GM12878 (cell line): Measurements from ENCODE around the gene CDSN. TPM values are rescaled to one million over a fixed set of nuclear protein-coding genes. Genes with fewer than 3 reads are reported as not detected.
A peak's percentile ranks its signal among the peaks of the same experiment; 100 is the strongest.

Source experiments
- ATAC-seq: fragments of 200-7000 bp; cut with Tn5 transposase; 3 replicates; pipeline ENCODE4 v1.9.1; 2020; ENCODE audit warnings: mild to moderate bottlenecking, moderate library complexity
- BruUV-seq: library from RNA; stranded (reverse); fragments of 400-500 nt; replicated peaks from 2 replicates; lab custom pipeline; 2021; lab: Mats Ljungman, UMichigan
- CTCF ChIA-PET: fragments of 300-600 bp; sonication (Branson Sonifier 250); formaldehyde crosslinking; extraction: SDS; loops from one replicate; lab custom pipeline; 2021; ENCODE audit warnings: inconsistent platforms; lab: Yijun Ruan, JAX
- POLR2A ChIA-PET: fragments of 350-600 bp; formaldehyde crosslinking; extraction: SDS; loops from one replicate; lab custom pipeline; 2021; ENCODE audit warnings: inconsistent platforms; lab: Charles Lee
- RAD21 ChIA-PET: fragments of 300-600 bp; sonication (Branson Sonifier 250); formaldehyde crosslinking; loops from one replicate; lab custom pipeline; 2023; ENCODE audit warnings: antibody characterized with exemption; ENCODE audit not compliant: unreplicated experiment; lab: Charles Lee
- SMC1A ChIA-PET: fragments of 300-600 bp; sonication (Branson Sonifier 250); formaldehyde crosslinking; loops from one replicate; lab custom pipeline; 2023; ENCODE audit not compliant: unreplicated experiment, uncharacterized antibody; lab: Charles Lee
- DNase-seq: peaks from one replicate; pipeline ENCODE4 v3.0.0-alpha.2; 2011; ENCODE audit warnings: low read depth, low spot score
- FAIRE-seq: peaks from 3 replicates; lab custom pipeline; 2011; peaks lifted over from hg19 to GRCh38; lab: Jason Lieb, UNC
- H2AFZ ChIP-seq: 2 replicates; pipeline ENCODE4 v1.6.0; 2011; ENCODE audit warnings: low read depth, low read length, control low read depth; ENCODE audit not compliant: control insufficient read depth
- H3K27ac ChIP-seq: 2 replicates; pipeline ENCODE4 v1.5.1; 2011; ENCODE audit warnings: control low read depth; ENCODE audit not compliant: control insufficient read depth, insufficient read depth
- H3K27me3 ChIP-seq, 2 experiments: replicated peaks in 1 of 2; 2 replicates each; pipeline versions ENCODE4 v1.6.0 to v1.6.1; 2011; ENCODE audit warnings: low read length in 1 of 2; ENCODE audit not compliant: control insufficient read depth in 2 of 2, insufficient read depth in 2 of 2
- H3K36me3 ChIP-seq, 2 experiments: 2 replicates each; pipeline ENCODE4 v1.5.1; 2011; ENCODE audit warnings: low read length in 1 of 2; ENCODE audit not compliant: control insufficient read depth in 2 of 2, insufficient read depth in 2 of 2
- H3K4me1 ChIP-seq: 2 replicates; pipeline ENCODE4 v1.6.1; 2011; ENCODE audit warnings: mild to moderate bottlenecking, low read length, moderate library complexity, mixed read lengths; ENCODE audit not compliant: control insufficient read depth, insufficient read depth
- H3K4me2 ChIP-seq: 2 replicates; pipeline ENCODE4 v1.6.0; 2011; ENCODE audit warnings: control low read depth; ENCODE audit not compliant: control insufficient read depth, insufficient read depth
- H3K4me3 ChIP-seq: fragments of 200-600 bp; sonication (generic); 2 replicates; pipeline ENCODE4 v1.5.1; 2016
- H3K79me2 ChIP-seq: 2 replicates; pipeline ENCODE4 v1.6.0; 2011; ENCODE audit warnings: low read length; ENCODE audit not compliant: control insufficient read depth, insufficient read depth
- H3K9ac ChIP-seq: 2 replicates; pipeline ENCODE4 v1.8.0; 2011; ENCODE audit warnings: low read length, control low read depth, mixed read lengths; ENCODE audit not compliant: control insufficient read depth, insufficient read depth
- H3K9me3 ChIP-seq: replicated peaks from 3 replicates; pipeline ENCODE4 v1.5.1; 2011; ENCODE audit warnings: mild to moderate bottlenecking, low read length; ENCODE audit not compliant: control insufficient read depth, insufficient read depth
- H4K20me1 ChIP-seq: 2 replicates; pipeline ENCODE4 v1.6.0; 2011; ENCODE audit not compliant: control insufficient read depth, insufficient read depth
- BCL3 ChIP-seq: IDR thresholded peaks from 2 replicates; pipeline ENCODE4 v1.6.1; 2011; ENCODE audit warnings: borderline replicate concordance, low read depth, mild to moderate bottlenecking, moderate library complexity, low read length; ENCODE audit not compliant: insufficient read depth, poor library complexity, severe bottlenecking
- CBX3 ChIP-seq: fragments of 200-600 bp; sonication (generic); IDR thresholded peaks from 2 replicates; pipeline ENCODE4 v1.6.1; 2016; ENCODE audit warnings: low read depth, borderline replicate concordance
- EED ChIP-seq: sonication (generic); IDR thresholded peaks from 2 replicates; pipeline ENCODE4 v1.6.1; 2016; ENCODE audit warnings: antibody characterized with exemption, low read depth
- EZH2 ChIP-seq: IDR thresholded peaks from 2 replicates; pipeline ENCODE4 v1.6.1; 2012; ENCODE audit warnings: low read depth, mild to moderate bottlenecking, control low read depth, inconsistent platforms, low read length, borderline replicate concordance; ENCODE audit not compliant: control insufficient read depth
- HSF1 ChIP-seq: fragments of 150-350 bp; IDR thresholded peaks from 2 replicates; pipeline ENCODE4 v1.6.1; 2014; ENCODE audit warnings: mild to moderate bottlenecking, low read depth, low read length
- JUNB ChIP-seq: IDR thresholded peaks from 2 replicates; pipeline ENCODE4 v1.6.1; 2016; ENCODE audit warnings: antibody characterized with exemption, mild to moderate bottlenecking
- NFIC ChIP-seq: IDR thresholded peaks from 2 replicates; pipeline ENCODE4 v1.6.1; 2012; ENCODE audit warnings: low read depth, mild to moderate bottlenecking, inconsistent platforms, low read length, moderate library complexity
- NFXL1 ChIP-seq: fragments of 450-650 bp; IDR thresholded peaks from 2 replicates; pipeline ENCODE4 v1.6.1; 2017; ENCODE audit warnings: antibody characterized with exemption, mild to moderate bottlenecking, borderline replicate concordance
- NRF1 ChIP-seq: conservative IDR thresholded peaks from 2 replicates; pipeline ENCODE4 v1.6.1; 2011; ENCODE audit warnings: mild to moderate bottlenecking, low read depth, low read length, improper control_type of control experiment
- PAX8 ChIP-seq: fragments of 450-650 bp; IDR thresholded peaks from 2 replicates; pipeline ENCODE4 v1.6.1; 2017; ENCODE audit warnings: mild to moderate bottlenecking, moderate library complexity
- SMAD1 ChIP-seq: fragments of 450-650 bp; IDR thresholded peaks from 2 replicates; pipeline ENCODE4 v1.6.1; 2018; ENCODE audit warnings: mild to moderate bottlenecking, low read depth; ENCODE audit not compliant: partially characterized antibody
- WGBS: methylation state at CpG from one replicate; pipeline ENCODE4 v1.1.6; 2016; ENCODE audit warnings: low lambda C conversion rate; ENCODE audit not compliant: insufficient replicate concordance, insufficient coverage; ENCODE audit errors: missing lambda C conversion rate; 5-methylcytosine and 5-hydroxymethylcytosine counted together
- in situ Hi-C: fragments of 300-500 bp; cut with MboI; formaldehyde crosslinking; loops from 9 replicates; pipeline ENCODE4 v1.14.3; 2018; ENCODE audit warnings: mixed read lengths
- intact Hi-C: fragments of 100-400 bp; cut with micrococcal nuclease; formaldehyde crosslinking; loops from one replicate; pipeline ENCODE4 v1.14.2; 2022; ENCODE audit not compliant: unreplicated experiment
- polyA plus RNA-seq, 11 experiments: library from polyadenylated mRNA; depleted of rRNA in 4 of 11; unstranded in 6 of 11; stranded (reverse) in 5 of 11; fragments of >200 nt; fragmentation: Nextera tagmentation in 4 of 11; fragmentation: Illumina TruSeq in 1 of 11; extraction: Ambion mirVana in 4 of 11; extraction: Trizol in 1 of 11; gene quantifications; 1 replicate in 1 of 11; 2 replicates in 10 of 11; pipeline versions ENCODE4 v1.2.1 to v1.2.3, GENCODE V29; 2011 to 2016; ENCODE audit warnings: inconsistent platforms in 2 of 11, missing spikeins in 2 of 11, low read depth in 1 of 11
- total RNA-seq, 4 experiments: library from RNA; depleted of rRNA in 3 of 4; stranded (reverse); fragments of >200 nt in 3 of 4; fragmentation: Illumina TruSeq in 1 of 4; extraction: Trizol in 1 of 4; gene quantifications; 2 replicates each; pipeline versions ENCODE4 v1.2.1 to v1.2.3, GENCODE V29; 2013 to 2021

CDSN gene
- total and polyA plus RNA-seq, 10 of the 15 experiments (the other 5 are each of a cell fraction or from before 2014, with no cell fraction given) = 0.01 TPM; not detected in 9

GRCh38 chr6:31145386-31145785 is 25.1 kb upstream of the CDSN start:
- in situ Hi-C loops = no loop called here
- Histone ChIP-seq H3K4me3 (no peak overlapping the region), H3K4me2 (no peak overlapping the region), H4K20me1 (no peaks in the 10 kb centered on the region), H3K27ac (no peak overlapping the region), H3K27me3 (no peaks in the 10 kb centered on the region), H2AFZ (no peak overlapping the region), H3K4me1 (peaks cover 4% of the 10 kb centered on the region; the same call in 1 of the 2 replicates), H3K9ac (no peak overlapping the region), H3K79me2 (no peaks in the 10 kb centered on the region), H3K9me3 (no peaks in the 10 kb centered on the region), H3K36me3 (peaks cover 0 to 4% of the 10 kb centered on the region in 2 experiments; a peak in 1 of 4 replicates)
- ChIA-PET POLR2A (interaction anchor here (0.5 to 1.3 kb wide), 3 partner anchors 20 to 700 kb away, joined by 3 read pairs; no protein-coding TSS in a partner anchor), SMC1A (interaction anchor here (0.9 to 2.0 kb wide), 2 partner anchors 10 to 47 kb away, joined by 3 to 10 read pairs; no protein-coding TSS in a partner anchor), CTCF (interaction anchor here (1.0 to 22.9 kb wide), 4 partner anchors 15 to 221 kb away, joined by 3 to 326 read pairs (median 4); no protein-coding TSS in a partner anchor), RAD21 (interaction anchor here (0.6 to 1.1 kb wide), 2 partner anchors 47 to 221 kb away, joined by 4 read pairs; no protein-coding TSS in a partner anchor)
- 88% methylated on average over 10 of the region's 10 CpGs for WGBS
- TSS peak; percentile 45 for BruUV-seq
- intact Hi-C loops = no loop called here
- ATAC-seq (no peak), FAIRE-seq (no peak), DNase-seq (no peak)
- TF ChIP-seq NRF1 = no peak

- intact Hi-C loops = no loop called here
- CTCF ChIA-PET = interaction anchor here (1.0 to 22.9 kb wide), 4 partner anchors 15 to 221 kb away, joined by 3 to 326 read pairs (median 4); no protein-coding TSS in a partner anchor
- Histone ChIP-seq H3K4me1 (peaks cover 4% of the 10 kb centered on the region; the same call in 1 of the 2 replicates), H3K27ac (no peak overlapping the region), H3K9me3 (no peaks in the 10 kb centered on the region), H4K20me1 (no peaks in the 10 kb centered on the region), H2AFZ (no peak overlapping the region), H3K36me3 (peaks cover 0 to 4% of the 10 kb centered on the region in 2 experiments; a peak in 1 of 4 replicates), H3K79me2 (no peaks in the 10 kb centered on the region), H3K4me2 (no peak overlapping the region), H3K27me3 (no peaks in the 10 kb centered on the region), H3K4me3 (no peak overlapping the region), H3K9ac (no peak overlapping the region)
- SMC1A ChIA-PET = interaction anchor here (2.0 kb wide), 1 partner anchor 47 kb away, joined by 10 read pairs; no protein-coding TSS in a partner anchor
- DNase-seq (no peak), ATAC-seq (no peak), FAIRE-seq (no peak)
- in situ Hi-C loops = no loop called here
- RAD21 ChIA-PET = no interaction called here
- WGBS = 80% methylated on average over 11 of the region's 11 CpGs
- POLR2A ChIA-PET = interaction anchor here (1.2 to 1.3 kb wide), 2 partner anchors 20 to 58 kb away, joined by 3 read pairs; no protein-coding TSS in a partner anchor
- BruUV-seq = no TSS peak
- TF ChIP-seq SMAD1 = no peak
- TF ChIP-seq NFIC = no peak
- TF ChIP-seq PAX8 = no peak
- TF ChIP-seq NFXL1 = no peak
- no peak for TF ChIP-seq JUNB
- TF ChIP-seq EED = no peak
- TF ChIP-seq HSF1 = no peak
- TF ChIP-seq BCL3 = no peak
- TF ChIP-seq EZH2 = no peak
- no peak for TF ChIP-seq CBX3
Observed at GRCh38 chr6:31144970-31145340, 24.7 kb upstream of the CDSN start.
